H1 (cell line): ENCODE results near the gene IKZF1. TPM values are rescaled to one million over a fixed set of nuclear protein-coding genes. Genes with fewer than 3 reads are reported as not detected.

ENCODE experiments used
- CTCF ChIA-PET: fragments of 300-600 bp; sonication (Branson Sonifier 250); formaldehyde crosslinking; loops from one replicate; lab custom pipeline; 2021; ENCODE audit not compliant: partially characterized antibody; lab: Charles Lee
- POLR2A ChIA-PET: fragments of 300-600 bp; sonication (Branson Sonifier 250); formaldehyde crosslinking; loops from one replicate; lab custom pipeline; 2021; ENCODE audit warnings: inconsistent platforms; ENCODE audit not compliant: partially characterized antibody; lab: Charles Lee
- DNase-seq, 2 experiments: peaks; one replicate each; pipeline versions ENCODE4 v3.0.0 to v3.0.0-alpha.2; 2010 to 2022; ENCODE audit warnings: low spot score in 2 of 2, low read depth in 1 of 2, mixed read lengths in 1 of 2
- FAIRE-seq: peaks from 2 replicates; lab custom pipeline; 2011; peaks lifted over from hg19 to GRCh38; lab: Jason Lieb, UNC
- H2AFZ ChIP-seq: 2 replicates; pipeline ENCODE4 v1.8.1; 2012; ENCODE audit warnings: low read length, inconsistent platforms
- H2AK5ac ChIP-seq: 2 replicates; pipeline ENCODE4 v1.6.1; 2013; ENCODE audit warnings: low read depth, low read length
- H2BK120ac ChIP-seq: replicated peaks from 2 replicates; pipeline ENCODE3; 2013; ENCODE audit warnings: low read depth, low read length, inconsistent platforms
- H2BK12ac ChIP-seq: 2 replicates; pipeline ENCODE4 v1.6.1; 2013; ENCODE audit warnings: low read depth, low read length
- H2BK15ac ChIP-seq: 2 replicates; pipeline ENCODE4 v1.6.1; 2013; ENCODE audit warnings: low read length
- H2BK20ac ChIP-seq: 2 replicates; pipeline ENCODE4 v1.6.1; 2013; ENCODE audit warnings: low read length
- H2BK5ac ChIP-seq: 2 replicates; pipeline ENCODE4 v1.6.1; 2013; ENCODE audit warnings: low read depth, low read length
- H3K14ac ChIP-seq: 2 replicates; pipeline ENCODE4 v1.6.1; 2013; ENCODE audit warnings: inconsistent platforms; ENCODE audit not compliant: insufficient read length
- H3K18ac ChIP-seq: 2 replicates; pipeline ENCODE4 v1.6.1; 2013; ENCODE audit warnings: low read length; ENCODE audit errors: extremely low read depth
- H3K23ac ChIP-seq: 2 replicates; pipeline ENCODE4 v1.6.1; 2013; ENCODE audit warnings: inconsistent platforms; ENCODE audit not compliant: insufficient read length
- H3K23me2 ChIP-seq: 2 replicates; pipeline ENCODE4 v1.6.1; 2013; ENCODE audit warnings: low read depth, low read length
- H3K27ac ChIP-seq: 2 replicates; pipeline ENCODE4 v1.6.1; 2011; ENCODE audit warnings: low read depth, low read length, inconsistent platforms
- H3K27me3 ChIP-seq, 4 experiments: replicated peaks in 1 of 4; 1 replicate in 1 of 4; 2 replicates in 3 of 4; pipeline versions ENCODE4 v1.6.1 to v1.8.1; 2011 to 2013; ENCODE audit warnings: low read length in 3 of 4, mild to moderate bottlenecking in 3 of 4, inconsistent platforms in 2 of 4, mixed read lengths in 2 of 4, moderate library complexity in 1 of 4; ENCODE audit not compliant: control insufficient read depth in 3 of 4, insufficient read depth in 3 of 4; ENCODE audit errors: extremely low read depth in 1 of 4
- H3K36me3 ChIP-seq, 4 experiments: 2 replicates each; pipeline versions ENCODE4 v1.6.1 to v1.8.1; 2011 to 2013; ENCODE audit warnings: mild to moderate bottlenecking in 4 of 4, low read length in 3 of 4, moderate library complexity in 2 of 4, control low read depth in 1 of 4, inconsistent platforms in 1 of 4; ENCODE audit not compliant: insufficient read depth in 4 of 4, control insufficient read depth in 2 of 4
- H3K4ac ChIP-seq: replicated peaks from 2 replicates; pipeline ENCODE3; 2013; ENCODE audit warnings: low read length, low read depth, mixed read lengths, inconsistent platforms; ENCODE audit not compliant: insufficient read length
- H3K4me1 ChIP-seq, 4 experiments: replicated peaks in 1 of 4; 1 replicate in 1 of 4; 2 replicates in 3 of 4; pipeline versions ENCODE4 v1.6.1 to v1.8.1; 2011 to 2013; ENCODE audit warnings: low read length in 3 of 4, inconsistent platforms in 2 of 4, mixed read lengths in 1 of 4; ENCODE audit not compliant: insufficient read depth in 4 of 4, control insufficient read depth in 3 of 4
- H3K4me2 ChIP-seq, 2 experiments: 2 replicates each; pipeline versions ENCODE4 v1.6.1 to v1.8.1; 2011 to 2013; ENCODE audit warnings: low read depth in 2 of 2, low read length in 2 of 2, control low read depth in 1 of 2, inconsistent platforms in 1 of 2, mild to moderate bottlenecking in 1 of 2; ENCODE audit not compliant: insufficient read depth in 1 of 2
- H3K4me3 ChIP-seq, 4 experiments: fragments of 200-600, 300-600 bp in 1 of 4; sonication (generic), shearing (Covaris generic), sonication (Bioruptor Twin) in 1 of 4; 2 replicates each; pipeline versions ENCODE4 v1.5.1 to v1.8.1; 2011 to 2016; ENCODE audit warnings: low read length in 4 of 4, low read depth in 3 of 4, control low read depth in 2 of 4, inconsistent platforms in 2 of 4, mild to moderate bottlenecking in 2 of 4, mixed read lengths in 1 of 4, moderate library complexity in 1 of 4; ENCODE audit not compliant: insufficient read depth in 2 of 4; ENCODE audit errors: extremely low read depth in 1 of 4
- H3K56ac ChIP-seq: replicated peaks from 2 replicates; pipeline ENCODE3; 2013; ENCODE audit warnings: low read depth, mild to moderate bottlenecking, mixed read lengths, low read length, inconsistent platforms; ENCODE audit not compliant: insufficient read length
- H3K79me1 ChIP-seq: 2 replicates; pipeline ENCODE4 v1.6.1; 2013; ENCODE audit warnings: low read depth, low read length, control low read depth
- H3K79me2 ChIP-seq, 2 experiments: 2 replicates each; pipeline versions ENCODE4 v1.6.1 to v1.8.1; 2012 to 2013; ENCODE audit warnings: low read length in 2 of 2, mild to moderate bottlenecking in 2 of 2, inconsistent platforms in 1 of 2; ENCODE audit not compliant: insufficient read depth in 2 of 2, control insufficient read depth in 1 of 2
- H3K9ac ChIP-seq, 4 experiments: replicated peaks in 1 of 4; 1 replicate in 1 of 4; 2 replicates in 3 of 4; pipeline versions ENCODE4 v1.6.1 to v1.8.1; 2011 to 2013; ENCODE audit warnings: low read depth in 3 of 4, low read length in 3 of 4, control low read depth in 2 of 4, mild to moderate bottlenecking in 2 of 4, moderate library complexity in 2 of 4, inconsistent platforms in 1 of 4; ENCODE audit errors: extremely low read depth in 1 of 4
- H3K9me3 ChIP-seq, 2 experiments: 2 replicates each; pipeline versions ENCODE4 v1.6.1 to v1.8.1; 2012 to 2013; ENCODE audit warnings: mild to moderate bottlenecking in 2 of 2, moderate library complexity in 2 of 2, control low read depth in 1 of 2, inconsistent platforms in 1 of 2, low read depth in 1 of 2, low read length in 1 of 2, mixed read lengths in 1 of 2; ENCODE audit not compliant: insufficient read depth in 2 of 2
- H4K20me1 ChIP-seq, 2 experiments: replicated peaks in 1 of 2; 2 replicates each; pipeline versions ENCODE3 to v1.8.1; 2011 to 2013; ENCODE audit warnings: inconsistent platforms in 2 of 2, low read length in 2 of 2, mild to moderate bottlenecking in 1 of 2; ENCODE audit not compliant: insufficient read depth in 2 of 2, control insufficient read depth in 1 of 2
- H4K5ac ChIP-seq: 2 replicates; pipeline ENCODE4 v1.6.1; 2013; ENCODE audit warnings: low read length, low read depth, mixed read lengths, inconsistent platforms; ENCODE audit not compliant: insufficient read length
- H4K8ac ChIP-seq: 2 replicates; pipeline ENCODE4 v1.8.0; 2013; ENCODE audit warnings: mild to moderate bottlenecking, moderate library complexity, low read length, inconsistent platforms; ENCODE audit not compliant: insufficient read depth; ENCODE audit errors: extremely low read depth
- H4K91ac ChIP-seq: replicated peaks from 2 replicates; pipeline ENCODE3; 2013; ENCODE audit warnings: low read length, mixed read lengths, inconsistent platforms; ENCODE audit not compliant: insufficient read length
- CBX5 ChIP-seq: fragments of 300-800, 300-1000 bp; sonication (generic); IDR thresholded peaks from 2 replicates; pipeline ENCODE4 v1.7.1; 2016; ENCODE audit warnings: antibody characterized with exemption, low read length, low read depth
- CTBP2 ChIP-seq: IDR thresholded peaks from 2 replicates; pipeline ENCODE4 v1.7.0; 2011; ENCODE audit warnings: borderline replicate concordance, mild to moderate bottlenecking, moderate library complexity, mixed read lengths, low read length; ENCODE audit not compliant: insufficient read depth, insufficient read length
- GABPA ChIP-seq: IDR thresholded peaks from 2 replicates; pipeline ENCODE4 v1.6.1; 2011; ENCODE audit warnings: mild to moderate bottlenecking, low read length, moderate library complexity, borderline replicate concordance; ENCODE audit not compliant: insufficient read depth
- JUND ChIP-seq: IDR thresholded peaks from 2 replicates; pipeline ENCODE4 v1.6.1; 2011; ENCODE audit warnings: mild to moderate bottlenecking, improper control_type of control experiment, low read length
- KDM1A ChIP-seq: fragments of 200-600, 300-600 bp; sonication (generic); IDR thresholded peaks from 2 replicates; pipeline ENCODE4 v1.7.1; 2016; ENCODE audit warnings: mild to moderate bottlenecking, low read length, borderline replicate concordance
- KDM5A ChIP-seq: fragments of 200-600 bp; IDR thresholded peaks from 2 replicates; pipeline ENCODE4 v1.7.1; 2012; ENCODE audit warnings: mild to moderate bottlenecking, low read length, inconsistent platforms, mixed read lengths
- NRF1 ChIP-seq: IDR thresholded peaks from 2 replicates; pipeline ENCODE4 v1.6.1; 2011; ENCODE audit warnings: mild to moderate bottlenecking, low read depth, low read length, improper control_type of control experiment
- RAD21 ChIP-seq, 2 experiments: IDR thresholded peaks in 1 of 2; conservative IDR thresholded peaks in 1 of 2; 2 replicates each; pipeline ENCODE4 v1.6.1; 2011; ENCODE audit warnings: low read depth in 2 of 2, low read length in 2 of 2, improper control_type of control experiment in 1 of 2, inconsistent platforms in 1 of 2, mild to moderate bottlenecking in 1 of 2, moderate library complexity in 1 of 2
- RBBP5 ChIP-seq: IDR thresholded peaks from 2 replicates; pipeline ENCODE4 v1.7.1; 2012; ENCODE audit warnings: low read depth, mild to moderate bottlenecking, inconsistent platforms, low read length, moderate library complexity, borderline replicate concordance
- RFX5 ChIP-seq: IDR thresholded peaks from 2 replicates; pipeline ENCODE4 v1.6.1; 2011; ENCODE audit warnings: low read depth, low read length, improper control_type of control experiment, borderline replicate concordance
- SIX5 ChIP-seq: IDR thresholded peaks from 2 replicates; pipeline ENCODE4 v1.6.1; 2011; ENCODE audit warnings: mild to moderate bottlenecking, low read depth, low read length
- SUZ12 ChIP-seq: fragments of 200-600 bp; sonication (generic); IDR thresholded peaks from 2 replicates; pipeline ENCODE4 v1.6.1; 2012; ENCODE audit warnings: mild to moderate bottlenecking, inconsistent platforms, low read length, moderate library complexity, mixed read lengths
- TAF1 ChIP-seq: IDR thresholded peaks from 2 replicates; pipeline ENCODE4 v1.6.1; 2011; ENCODE audit warnings: mild to moderate bottlenecking, low read depth, low read length
- YY1 ChIP-seq: IDR thresholded peaks from 2 replicates; pipeline ENCODE4 v1.6.1; 2011; ENCODE audit warnings: low read depth, mild to moderate bottlenecking, low read length
- ZNF274 ChIP-seq: IDR thresholded peaks from 2 replicates; pipeline ENCODE4 v1.7.0; 2012; ENCODE audit warnings: low read length, borderline replicate concordance; ENCODE audit errors: extremely low read depth
- WGBS, 2 experiments: shearing (Covaris generic) in 1 of 2; methylation state at CpG; one replicate each; pipeline versions ENCODE4 v1.1.6 to v1.1.7; 2013 to 2015; ENCODE audit warnings: low lambda C conversion rate in 2 of 2, mixed read lengths in 2 of 2, inconsistent platforms in 1 of 2, low coverage in 1 of 2, missing lambda C conversion rate in 1 of 2; ENCODE audit not compliant: insufficient replicate concordance in 2 of 2, insufficient coverage in 1 of 2, insufficient read length in 1 of 2; ENCODE audit errors: extremely low coverage in 1 of 2, missing lambda C conversion rate in 1 of 2; 5-methylcytosine and 5-hydroxymethylcytosine counted together
- polyA plus RNA-seq, 7 experiments: library from polyadenylated mRNA; depleted of rRNA in 3 of 7; stranded (reverse) in 5 of 7; unstranded in 2 of 7; fragments of >200 nt in 5 of 7; fragments of 200-250 nt in 2 of 7; gene quantifications; 1 replicate in 5 of 7; 2 replicates in 1 of 7; 4 replicates in 1 of 7; pipeline versions ENCODE4 v1.2.1 to v1.2.3, GENCODE V29; 2011 to 2013; ENCODE audit warnings: missing spikeins in 2 of 7, mixed read lengths in 2 of 7
- total RNA-seq: library from RNA; stranded (reverse); fragmentation: NEBNext Ultra II Directional; extraction: Animal tissue kit (Norgen Biotek cat#: 25700); gene quantifications from 2 replicates; pipeline ENCODE4 v1.2.1, GENCODE V29; 2021

Gene IKZF1
- total and polyA plus RNA-seq, 2 of the 8 experiments (the other 6 are each of a cell fraction or from before 2014, with no cell fraction given), result 0.74 to 1.5 TPM

DNA sequence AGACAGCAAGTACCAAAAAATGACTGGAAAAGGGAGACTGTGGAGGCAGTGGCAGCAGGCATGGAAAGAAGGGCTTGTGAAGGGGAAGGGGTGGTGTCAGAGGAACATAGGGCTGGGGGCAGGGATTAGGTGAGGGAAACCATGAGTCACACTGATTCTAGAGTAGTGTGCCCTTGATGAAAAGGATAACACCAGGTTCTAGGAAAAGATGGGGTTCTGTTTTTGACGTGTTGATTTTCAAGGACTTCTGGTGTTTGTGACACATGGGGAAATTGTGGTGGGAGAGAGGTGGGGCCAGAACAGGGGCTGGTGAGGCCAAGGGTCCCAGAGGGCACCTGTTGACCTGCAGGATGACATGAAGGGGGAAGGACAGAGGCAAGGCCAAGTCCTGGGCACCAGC lies 88.6 kb downstream of the IKZF1 start:
- no peak overlapping the region for H2BK120ac ChIP-seq
- no peak overlapping the region for H3K27ac ChIP-seq
- H2BK5ac ChIP-seq, result no peak overlapping the region
- H3K4me3 ChIP-seq, result no peak overlapping the region
- no peak overlapping the region for H2AK5ac ChIP-seq
- no peaks in the 10 kb centered on the region for H3K9me3 ChIP-seq
- no peak overlapping the region for H3K4me2 ChIP-seq
- no peak overlapping the region for H4K8ac ChIP-seq
- H3K4me1 ChIP-seq, result peaks cover 0 to 2% (median 0%) of the 10 kb centered on the region in 4 experiments; a peak in 1 of 7 replicates
- no peak overlapping the region for H3K23ac ChIP-seq
- H3K27me3 ChIP-seq, result no peaks in the 10 kb centered on the region
- H4K5ac ChIP-seq, result no peak overlapping the region
- H3K56ac ChIP-seq, result no peak overlapping the region
- no peaks in the 10 kb centered on the region for H3K36me3 ChIP-seq
- no peaks in the 10 kb centered on the region for H3K79me1 ChIP-seq
- H4K20me1 ChIP-seq, result no peaks in the 10 kb centered on the region
- FAIRE-seq (no peak), DNase-seq (no peak)
- H3K79me2 ChIP-seq, result no peaks in the 10 kb centered on the region
- no peak overlapping the region for H2AFZ ChIP-seq
- H2BK15ac ChIP-seq, result no peak overlapping the region
- POLR2A ChIA-PET, result no interaction called here
- CTCF ChIA-PET, result interaction anchor here (1.2 kb wide), 1 partner anchor 13 kb away, joined by 3 read pairs; no protein-coding TSS in a partner anchor
- H2BK20ac ChIP-seq, result no peak overlapping the region
- no peak overlapping the region for H4K91ac ChIP-seq
- H3K14ac ChIP-seq, result no peak overlapping the region
- no peak overlapping the region for H3K18ac ChIP-seq
- H2BK12ac ChIP-seq, result no peak overlapping the region
- H3K4ac ChIP-seq, result no peak overlapping the region
- 94% methylated on average over 1 of the region's 1 CpG; no CpG with 5 or more reads in 1 of the 2 experiments for WGBS, 2 experiments
- no peaks in the 10 kb centered on the region for H3K23me2 ChIP-seq
- no peak overlapping the region for H3K9ac ChIP-seq
- TF ChIP-seq SUZ12 (no peak), KDM1A (no peak), JUND (no peak), RBBP5 (no peak), CTBP2 (no peak), TAF1 (no peak), GABPA (no peak), KDM5A (no peak), RFX5 (no peak), CBX5 (no peak), YY1 (no peak), SIX5 (no peak), ZNF274 (no peak), NRF1 (no peak), RAD21 (IDR thresholded peaks at IDR 0.05 in 1 of 2, conservative IDR thresholded peaks at IDR 0.05 in 1 of 2; ENCODE audit: low read depth in 2 of 2, low read length in 2 of 2) (no peak)
